Astrocyte (in vitro differentiated cells and primary cell): ENCODE results near the gene EDIL3. TPM values are rescaled to one million over a fixed set of nuclear protein-coding genes. Genes with fewer than 3 reads are reported as not detected.
A peak's percentile ranks its signal among the peaks of the same experiment; 100 is the strongest.

ENCODE experiments used
- DNase-seq: peaks from one replicate; pipeline ENCODE4 v3.0.0-alpha.2; 2010; ENCODE audit warnings: low read depth
- FAIRE-seq: peaks from 2 replicates; lab custom pipeline; 2011; peaks lifted over from hg19 to GRCh38; lab: Jason Lieb, UNC
- H2AFZ ChIP-seq: 2 replicates; pipeline ENCODE4 v1.6.0; 2012; ENCODE audit warnings: low read depth, low read length, inconsistent platforms
- H3K27ac ChIP-seq: 2 replicates; pipeline ENCODE4 v1.5.1; 2011; ENCODE audit warnings: low read depth, low read length, inconsistent platforms
- H3K27me3 ChIP-seq: 2 replicates; pipeline ENCODE4 v1.6.0; 2011; ENCODE audit warnings: low read length, inconsistent platforms; ENCODE audit not compliant: insufficient read depth
- H3K36me3 ChIP-seq: 2 replicates; pipeline ENCODE4 v1.5.1; 2011; ENCODE audit warnings: low read length, inconsistent platforms; ENCODE audit not compliant: insufficient read depth
- H3K4me1 ChIP-seq: 2 replicates; pipeline ENCODE4 v1.5.1; 2011; ENCODE audit warnings: low read length, inconsistent platforms; ENCODE audit not compliant: insufficient read depth
- H3K4me2 ChIP-seq: 2 replicates; pipeline ENCODE4 v1.6.0; 2012; ENCODE audit warnings: low read length, inconsistent platforms
- H3K4me3 ChIP-seq: 2 replicates; pipeline ENCODE4 v1.5.1; 2011; ENCODE audit warnings: low read depth, mild to moderate bottlenecking, low read length, inconsistent platforms; ENCODE audit not compliant: insufficient read depth
- H3K79me2 ChIP-seq: 2 replicates; pipeline ENCODE4 v1.6.0; 2012; ENCODE audit warnings: mild to moderate bottlenecking, low read length, inconsistent platforms; ENCODE audit not compliant: insufficient read depth
- H3K9ac ChIP-seq: 2 replicates; pipeline ENCODE4 v1.6.0; 2012; ENCODE audit warnings: mild to moderate bottlenecking, low read length, inconsistent platforms
- H3K9me3 ChIP-seq: 2 replicates; pipeline ENCODE4 v1.5.1; 2012; ENCODE audit warnings: low read depth, mild to moderate bottlenecking, low read length, inconsistent platforms; ENCODE audit not compliant: insufficient read depth
- H4K20me1 ChIP-seq: 2 replicates; pipeline ENCODE4 v1.6.0; 2012; ENCODE audit warnings: low read length, inconsistent platforms; ENCODE audit not compliant: insufficient read depth
- H3K27ac Mint-ChIP-seq: one replicate; pipeline ENCODE4 v1.8.0; 2021; ENCODE audit warnings: mild to moderate bottlenecking, mixed read lengths; ENCODE audit not compliant: unreplicated experiment
- H3K27me3 Mint-ChIP-seq: one replicate; pipeline ENCODE4 v1.8.0; 2021; ENCODE audit warnings: low read depth, mixed read lengths; ENCODE audit not compliant: unreplicated experiment
- H3K36me3 Mint-ChIP-seq: one replicate; pipeline ENCODE4 v1.8.0; 2021; ENCODE audit warnings: low read depth, mixed read lengths; ENCODE audit not compliant: unreplicated experiment
- H3K4me1 Mint-ChIP-seq: one replicate; pipeline ENCODE4 v1.8.0; 2021; ENCODE audit warnings: low read depth, mixed read lengths; ENCODE audit not compliant: unreplicated experiment
- H3K4me3 Mint-ChIP-seq: one replicate; pipeline ENCODE4 v1.8.0; 2021; ENCODE audit warnings: mild to moderate bottlenecking, moderate library complexity, mixed read lengths; ENCODE audit not compliant: unreplicated experiment
- H3K9me3 Mint-ChIP-seq: one replicate; pipeline ENCODE4 v1.8.0; 2021; ENCODE audit warnings: mild to moderate bottlenecking, mixed read lengths; ENCODE audit not compliant: unreplicated experiment
- EZH2 ChIP-seq: IDR thresholded peaks from 2 replicates; pipeline ENCODE4 v1.6.1; 2012; ENCODE audit warnings: mild to moderate bottlenecking, low read length, inconsistent platforms; ENCODE audit not compliant: insufficient read depth
- total RNA-seq: library from RNA; stranded (reverse); gene quantifications from 2 replicates; pipeline ENCODE4 v1.2.1, GENCODE V29; 2021
- TF ChIP-seq, protein P1 (sequence below): IDR thresholded peaks from 2 replicates; pipeline ENCODE4 v1.5.1; 2011; ENCODE audit warnings: low read depth, mild to moderate bottlenecking, inconsistent platforms, low read length, moderate library complexity; ENCODE audit not compliant: insufficient read depth

EDIL3 gene
- total RNA-seq, 1 donor from 2014 or later, result 226 TPM

DNA sequence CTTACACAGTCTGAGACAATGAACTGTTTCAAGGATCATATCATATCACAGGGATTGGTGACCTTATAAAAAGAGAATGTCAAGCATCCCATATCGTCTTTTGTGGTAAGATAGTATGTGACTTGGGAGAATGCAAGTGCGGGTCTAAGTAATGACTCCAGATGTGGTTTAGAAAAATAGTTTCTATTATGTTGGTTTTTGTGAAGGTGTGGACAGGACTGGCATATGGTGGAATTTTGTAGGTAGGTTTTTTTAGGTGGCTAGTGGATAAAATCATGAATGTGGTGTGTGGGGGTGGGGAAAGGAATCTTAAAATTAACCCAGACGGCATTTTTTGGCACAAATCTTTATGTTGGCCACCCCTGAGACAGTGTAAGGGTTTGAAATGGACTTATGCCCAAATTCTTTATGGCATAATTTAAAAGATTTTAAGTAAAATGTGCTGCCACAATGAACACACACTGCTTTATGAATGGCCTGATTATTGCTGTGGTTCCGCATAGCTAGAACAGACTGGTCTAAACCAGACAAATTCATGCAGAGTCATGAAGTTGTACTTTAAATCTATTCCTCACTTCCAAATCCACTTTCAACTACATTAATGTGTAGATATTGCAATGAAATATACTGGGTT is 459.2 kb downstream of the EDIL3 start:
- H3K27ac ChIP-seq, result peak overlapping the region; percentile 90
- peaks cover 38% of the 10 kb centered on the region for H3K4me1 ChIP-seq
- peak overlapping the region; percentile 0 for H3K4me3 ChIP-seq
- H3K9me3 ChIP-seq, result no peaks in the 10 kb centered on the region
- H3K4me2 ChIP-seq, result peak overlapping the region; percentile 64
- DNase-seq (peak; percentile 99), FAIRE-seq (peak; percentile 97)
- Mint-ChIP-seq H3K4me1 (peaks cover 56% of the 10 kb centered on the region), H3K4me3 (no peak overlapping the region), H3K27ac (peak overlapping the region; percentile 95), H3K9me3 (no peaks in the 10 kb centered on the region), H3K27me3 (no peaks in the 10 kb centered on the region), H3K36me3 (no peaks in the 10 kb centered on the region)
- no peaks in the 10 kb centered on the region for H3K27me3 ChIP-seq
- no peak overlapping the region for H2AFZ ChIP-seq
- no peak for TF ChIP-seq EZH2
- TF ChIP-seq, protein P1, sequence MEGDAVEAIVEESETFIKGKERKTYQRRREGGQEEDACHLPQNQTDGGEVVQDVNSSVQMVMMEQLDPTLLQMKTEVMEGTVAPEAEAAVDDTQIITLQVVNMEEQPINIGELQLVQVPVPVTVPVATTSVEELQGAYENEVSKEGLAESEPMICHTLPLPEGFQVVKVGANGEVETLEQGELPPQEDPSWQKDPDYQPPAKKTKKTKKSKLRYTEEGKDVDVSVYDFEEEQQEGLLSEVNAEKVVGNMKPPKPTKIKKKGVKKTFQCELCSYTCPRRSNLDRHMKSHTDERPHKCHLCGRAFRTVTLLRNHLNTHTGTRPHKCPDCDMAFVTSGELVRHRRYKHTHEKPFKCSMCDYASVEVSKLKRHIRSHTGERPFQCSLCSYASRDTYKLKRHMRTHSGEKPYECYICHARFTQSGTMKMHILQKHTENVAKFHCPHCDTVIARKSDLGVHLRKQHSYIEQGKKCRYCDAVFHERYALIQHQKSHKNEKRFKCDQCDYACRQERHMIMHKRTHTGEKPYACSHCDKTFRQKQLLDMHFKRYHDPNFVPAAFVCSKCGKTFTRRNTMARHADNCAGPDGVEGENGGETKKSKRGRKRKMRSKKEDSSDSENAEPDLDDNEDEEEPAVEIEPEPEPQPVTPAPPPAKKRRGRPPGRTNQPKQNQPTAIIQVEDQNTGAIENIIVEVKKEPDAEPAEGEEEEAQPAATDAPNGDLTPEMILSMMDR, result no peak
- no peaks in the 10 kb centered on the region for H3K79me2 ChIP-seq
- peak overlapping the region; percentile 73 for H3K9ac ChIP-seq
- no peaks in the 10 kb centered on the region for H4K20me1 ChIP-seq
- no peaks in the 10 kb centered on the region for H3K36me3 ChIP-seq

GRCh38 chr5:83924891-83925290 is 459.8 kb downstream of the EDIL3 start:
- peaks cover 60% of the 10 kb centered on the region for H3K4me1 Mint-ChIP-seq
- peak overlapping the region; percentile 73 for H3K9ac ChIP-seq

More at GRCh38 chr5:83924891-83925290, 459.8 kb downstream of the EDIL3 start:
- no peak overlapping the region for H3K4me3 Mint-ChIP-seq
- Histone ChIP-seq H4K20me1 (no peaks in the 10 kb centered on the region), H3K4me3 (no peak overlapping the region), H3K27me3 (no peaks in the 10 kb centered on the region), H3K36me3 (no peaks in the 10 kb centered on the region), H2AFZ (no peak overlapping the region), H3K79me2 (no peaks in the 10 kb centered on the region), H3K9me3 (no peaks in the 10 kb centered on the region), H3K4me1 (peaks cover 38% of the 10 kb centered on the region), H3K27ac (peak overlapping the region; percentile 90), H3K4me2 (peak overlapping the region; percentile 64)
- FAIRE-seq, result no peak
- peak; percentile 73 for DNase-seq
- no peaks in the 10 kb centered on the region for H3K36me3 Mint-ChIP-seq
- no peaks in the 10 kb centered on the region for H3K9me3 Mint-ChIP-seq
- no peaks in the 10 kb centered on the region for H3K27me3 Mint-ChIP-seq
- TF ChIP-seq, protein P1, result no peak
- no peak for TF ChIP-seq EZH2
- peak overlapping the region; percentile 95 for H3K27ac Mint-ChIP-seq
